WI38 (cell line): ENCODE measurements around the gene PKHD1.

Experiments
- H3K4me3 ChIP-seq: 2 replicates; pipeline ENCODE4 v1.5.1; 2011; ENCODE audit warnings: low read depth, mild to moderate bottlenecking, control low read depth, low read length
- TF ChIP-seq, protein P1 (sequence below): IDR thresholded peaks from 2 replicates; pipeline ENCODE4 v1.5.1; 2012; ENCODE audit warnings: low read depth, mild to moderate bottlenecking, control low read depth, low read length

PKHD1 gene

DNA sequence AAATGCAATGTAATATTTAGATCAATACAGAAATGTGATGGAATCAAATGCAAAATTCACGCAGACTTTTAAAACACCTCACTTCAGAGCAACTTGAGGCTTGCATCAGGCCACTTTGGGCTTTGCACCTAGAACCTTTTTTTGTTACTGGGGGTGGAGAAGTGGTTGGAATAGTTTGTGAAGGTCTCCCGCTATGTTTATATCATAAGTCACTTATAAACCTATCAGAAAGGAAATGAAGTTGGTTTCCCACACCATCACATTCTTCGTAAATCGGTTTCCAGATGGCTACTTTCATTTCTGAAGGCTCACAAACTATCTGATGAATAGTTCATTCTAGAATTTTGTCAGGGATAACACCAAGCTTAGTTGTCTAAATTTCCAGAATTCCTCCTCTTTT, 74.8 kb downstream of the PKHD1 start:
- TF ChIP-seq, protein P1, sequence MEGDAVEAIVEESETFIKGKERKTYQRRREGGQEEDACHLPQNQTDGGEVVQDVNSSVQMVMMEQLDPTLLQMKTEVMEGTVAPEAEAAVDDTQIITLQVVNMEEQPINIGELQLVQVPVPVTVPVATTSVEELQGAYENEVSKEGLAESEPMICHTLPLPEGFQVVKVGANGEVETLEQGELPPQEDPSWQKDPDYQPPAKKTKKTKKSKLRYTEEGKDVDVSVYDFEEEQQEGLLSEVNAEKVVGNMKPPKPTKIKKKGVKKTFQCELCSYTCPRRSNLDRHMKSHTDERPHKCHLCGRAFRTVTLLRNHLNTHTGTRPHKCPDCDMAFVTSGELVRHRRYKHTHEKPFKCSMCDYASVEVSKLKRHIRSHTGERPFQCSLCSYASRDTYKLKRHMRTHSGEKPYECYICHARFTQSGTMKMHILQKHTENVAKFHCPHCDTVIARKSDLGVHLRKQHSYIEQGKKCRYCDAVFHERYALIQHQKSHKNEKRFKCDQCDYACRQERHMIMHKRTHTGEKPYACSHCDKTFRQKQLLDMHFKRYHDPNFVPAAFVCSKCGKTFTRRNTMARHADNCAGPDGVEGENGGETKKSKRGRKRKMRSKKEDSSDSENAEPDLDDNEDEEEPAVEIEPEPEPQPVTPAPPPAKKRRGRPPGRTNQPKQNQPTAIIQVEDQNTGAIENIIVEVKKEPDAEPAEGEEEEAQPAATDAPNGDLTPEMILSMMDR = no peak
- H3K4me3 ChIP-seq = no peak overlapping the region

DNA sequence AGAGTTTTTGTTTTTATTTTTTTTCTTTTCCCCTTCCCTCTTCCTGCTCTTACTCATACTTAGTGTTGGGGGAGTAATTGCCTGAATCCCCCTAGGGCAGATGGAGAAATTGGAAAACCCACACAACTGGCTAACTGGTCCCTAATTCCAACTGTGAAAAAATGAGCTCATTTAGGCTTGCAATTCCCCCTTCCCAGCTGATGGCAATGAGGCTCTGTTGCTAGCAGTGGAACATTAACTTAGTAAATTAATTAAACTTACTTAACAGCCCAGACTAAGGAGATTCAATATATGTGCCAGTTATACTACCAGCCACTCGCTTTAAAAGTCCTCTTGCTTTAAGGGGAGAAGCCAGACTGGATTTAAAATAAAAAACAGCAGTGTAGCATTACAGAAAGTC, 76.6 kb downstream of the PKHD1 start:
- TF ChIP-seq, protein P1 = no peak
- H3K4me3 ChIP-seq = no peak overlapping the region

DNA sequence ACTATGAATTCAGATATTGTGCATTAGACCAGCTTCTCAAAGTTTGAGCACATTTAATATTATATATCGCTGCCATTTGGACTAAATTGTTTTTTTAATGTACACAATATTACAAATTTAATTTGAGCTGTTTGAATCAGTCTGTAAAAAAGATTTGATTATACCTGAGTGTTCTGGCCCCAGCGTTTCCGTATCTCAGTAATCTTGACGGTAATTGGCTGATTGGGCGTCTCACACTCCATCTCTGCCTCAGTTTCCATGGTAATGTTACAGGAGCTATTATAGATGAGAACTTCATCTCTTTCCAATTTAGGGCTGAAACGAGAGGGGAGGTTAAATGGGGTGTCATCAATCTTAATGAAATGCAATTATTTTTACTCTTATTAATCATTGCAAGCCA, 77.3 kb downstream of the PKHD1 start:
- H3K4me3 ChIP-seq = no peak overlapping the region
- TF ChIP-seq, protein P1 = no peak

DNA sequence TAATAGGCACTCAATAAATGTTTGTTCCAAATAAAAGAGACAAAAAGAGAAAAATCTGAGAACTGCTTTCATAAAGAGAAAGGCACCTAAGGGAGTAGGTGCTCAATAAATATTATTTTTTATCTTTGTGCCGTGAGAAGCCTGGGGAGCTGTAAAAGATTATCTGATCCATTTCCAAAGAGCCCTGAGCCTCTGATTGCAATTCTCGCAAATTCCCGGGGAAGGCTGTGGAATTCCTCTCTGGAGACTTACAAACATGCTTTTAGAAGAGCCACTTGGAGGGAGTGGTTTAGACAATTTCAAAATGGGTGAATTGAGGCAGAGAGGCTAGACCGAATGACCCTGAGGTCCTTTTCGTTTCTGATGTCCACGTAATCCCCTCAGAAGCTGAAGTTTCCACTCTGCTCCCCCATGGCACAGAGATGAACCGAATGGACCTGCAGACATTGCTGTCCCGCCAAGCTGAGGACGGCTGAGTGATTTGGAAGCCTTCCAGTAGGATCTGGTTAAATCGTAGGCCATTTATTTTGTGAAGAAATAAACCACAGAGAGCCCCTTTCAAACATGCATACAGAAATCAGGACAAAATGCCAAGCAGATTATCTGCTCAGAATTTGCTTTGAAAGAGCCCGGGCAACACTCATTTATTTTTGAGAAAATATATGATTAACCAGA, 77.8 kb downstream of the PKHD1 start:
- TF ChIP-seq, protein P1 = no peak
- no peak overlapping the region for H3K4me3 ChIP-seq

DNA sequence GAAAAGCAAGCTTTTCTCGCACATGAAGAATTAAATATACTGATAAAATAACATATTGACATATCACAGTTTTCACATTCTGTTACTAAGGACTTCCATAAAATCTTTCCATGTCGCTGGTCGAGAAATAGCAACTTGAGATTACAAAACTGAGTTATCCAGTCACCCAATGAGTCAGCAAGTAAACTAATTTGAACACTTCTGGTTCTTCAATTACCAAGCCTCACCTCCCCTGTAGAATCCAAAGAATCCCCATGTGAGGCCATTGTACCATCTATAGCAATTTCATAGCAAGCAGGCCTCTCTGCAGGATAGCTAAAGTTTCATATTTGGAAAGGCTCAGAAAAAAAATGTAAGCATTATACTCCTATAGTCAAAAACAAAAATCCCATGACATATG, 87.3 kb downstream of the PKHD1 start:
- H3K4me3 ChIP-seq = no peak overlapping the region
- TF ChIP-seq, protein P1 = no peak

DNA sequence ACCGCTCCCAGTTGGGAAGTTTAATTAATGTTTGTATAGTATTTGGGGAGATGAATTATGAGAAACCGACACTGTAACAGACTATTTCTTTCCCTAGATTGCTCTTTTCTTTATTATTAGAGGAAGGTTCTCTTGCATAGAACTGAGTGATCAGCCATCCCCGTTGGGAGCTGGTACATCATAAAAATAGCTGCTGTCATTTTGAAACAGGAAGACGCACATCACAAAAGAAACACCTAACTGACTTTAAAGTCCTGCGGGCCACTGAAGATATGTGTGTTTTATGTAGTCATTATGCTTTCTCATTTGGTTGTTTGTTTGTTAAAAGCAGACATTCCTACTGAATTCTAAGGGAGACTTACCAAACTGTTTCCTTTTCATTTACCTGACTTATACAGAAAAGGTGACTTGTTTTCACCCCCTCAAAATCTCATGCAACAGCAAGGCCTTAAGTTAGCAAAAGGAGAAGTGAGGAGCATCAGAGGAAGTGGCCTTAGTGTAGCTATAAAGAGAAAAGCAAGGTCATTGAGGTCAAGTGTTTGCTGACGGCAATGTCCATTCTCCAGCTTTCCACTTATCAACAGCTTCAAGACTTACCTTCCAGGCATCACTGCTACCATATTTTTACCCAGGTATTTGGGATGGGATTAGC, 91.0 kb downstream of the PKHD1 start:
- TF ChIP-seq, protein P1 = no peak
- no peak overlapping the region for H3K4me3 ChIP-seq

DNA sequence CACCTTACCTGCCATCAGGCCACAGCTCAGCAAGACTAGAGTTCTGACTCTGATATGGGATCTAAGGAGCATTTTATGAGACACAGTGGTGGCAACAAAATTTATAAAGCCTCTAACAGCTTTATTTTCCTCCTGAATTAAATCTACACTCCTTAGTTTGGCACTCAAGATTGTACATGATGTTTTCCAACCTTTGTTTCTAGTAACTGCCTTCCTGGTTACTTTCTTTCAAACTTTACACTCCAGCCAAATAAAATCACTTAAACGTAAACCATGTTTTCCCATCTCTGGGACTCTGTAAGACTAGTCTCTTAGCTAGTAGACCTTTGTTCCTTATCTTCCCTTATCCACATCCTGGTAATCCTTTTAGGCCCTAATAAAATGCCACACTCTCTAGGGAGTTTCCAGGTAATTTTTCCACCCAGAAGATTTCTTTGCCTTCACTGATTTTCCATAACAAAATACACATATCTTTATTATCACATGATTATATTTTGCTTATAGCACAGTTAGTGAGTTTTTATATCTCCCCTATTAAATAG, 92.1 kb downstream of the PKHD1 start:
- TF ChIP-seq, protein P1 = no peak
- no peak overlapping the region for H3K4me3 ChIP-seq
